Measurements from ENCODE around the gene VAT1L.

Gene VAT1L

GRCh38 chr16:77874347-77874746 is 86.0 kb downstream of the VAT1L start:
- no peak for DNase-seq

- no peak for DNase-seq
Observed at GRCh38 chr16:77876776-77877175, 88.4 kb downstream of the VAT1L start.

DNA sequence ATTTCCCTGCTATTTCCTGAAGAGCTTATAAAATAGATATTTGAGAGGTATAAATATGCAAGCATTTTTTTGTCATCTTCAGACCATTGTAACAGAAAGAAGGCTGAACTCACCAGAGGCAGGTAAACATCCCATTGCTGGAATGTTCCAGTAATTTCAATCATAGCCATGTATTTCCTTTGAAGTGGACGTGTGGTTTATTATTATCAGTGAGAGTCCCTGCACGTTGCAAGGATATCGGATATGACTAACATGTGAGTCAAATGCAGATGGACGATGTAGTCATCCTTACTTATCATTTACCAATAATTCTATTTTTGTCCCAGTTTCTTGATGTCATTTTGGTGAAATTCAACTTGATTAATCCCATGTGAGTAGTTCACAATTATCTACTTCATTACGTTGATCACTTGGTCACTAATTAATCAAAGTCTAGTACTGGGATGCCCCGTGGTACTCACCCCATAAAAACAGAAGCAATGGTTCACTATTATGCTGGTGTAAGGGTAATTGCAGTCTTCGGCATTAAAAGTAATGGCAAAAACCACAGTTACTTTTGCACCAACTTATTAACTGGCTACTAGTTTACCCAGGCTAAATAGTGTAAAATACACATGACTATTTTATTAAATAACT is 89.5 kb downstream of the VAT1L start:
- DNase-seq = no peak

GRCh38 chr16:77881355-77882030 is 93.1 kb downstream of the VAT1L start:
- no peak for DNase-seq

- DNase-seq = no peak
Observed at GRCh38 chr16:77882358-77882757, 94.0 kb downstream of the VAT1L start.

- no peak for DNase-seq
Observed at GRCh38 chr16:77885571-77886295, 97.4 kb downstream of the VAT1L start.

DNA sequence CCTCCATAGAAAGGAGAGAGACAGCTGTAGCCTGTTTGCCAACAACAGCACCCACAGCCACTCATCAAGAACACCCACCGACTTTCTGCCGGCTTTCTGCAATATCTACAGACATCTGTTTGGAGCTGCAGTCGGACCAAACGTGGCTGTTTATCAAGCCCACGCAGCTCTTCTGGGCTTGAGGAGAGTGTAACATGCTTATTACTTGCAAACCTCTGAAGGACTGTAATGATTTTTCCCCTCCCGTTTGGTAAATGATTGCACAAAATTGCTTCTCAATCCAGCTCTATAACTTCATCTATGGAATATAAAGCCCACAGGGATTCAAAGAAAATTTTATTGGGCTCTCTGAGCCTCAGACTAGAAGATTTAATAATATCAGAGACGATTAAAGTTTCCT is 100.5 kb downstream of the VAT1L start:
- DNase-seq = peak; percentile 23

GRCh38 chr16:77890075-77890474 is 101.7 kb downstream of the VAT1L start:
- DNase-seq = no peak

DNA sequence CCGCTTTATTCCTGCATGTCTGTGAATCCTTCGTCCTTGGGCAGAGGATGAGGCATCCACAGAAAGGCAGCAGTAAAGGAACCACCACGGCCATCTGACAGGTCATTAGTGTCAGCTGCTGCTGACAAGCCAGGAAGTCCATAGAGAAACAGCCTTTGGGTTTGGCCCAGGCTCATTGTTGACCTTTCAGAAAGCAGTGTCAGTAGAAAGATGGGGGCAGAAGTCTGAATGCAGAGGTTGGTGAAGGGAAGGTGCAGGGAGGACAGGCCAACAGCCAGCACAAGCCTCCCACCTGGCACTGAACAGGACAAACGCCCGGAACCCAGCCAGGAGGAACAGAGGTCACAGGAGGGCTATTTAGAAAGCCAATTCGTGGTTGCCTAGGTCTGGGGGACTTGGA is 105.8 kb downstream of the VAT1L start:
- DNase-seq = no peak

GRCh38 chr16:77895962-77896361 is 107.6 kb downstream of the VAT1L start:
- DNase-seq = no peak

DNA sequence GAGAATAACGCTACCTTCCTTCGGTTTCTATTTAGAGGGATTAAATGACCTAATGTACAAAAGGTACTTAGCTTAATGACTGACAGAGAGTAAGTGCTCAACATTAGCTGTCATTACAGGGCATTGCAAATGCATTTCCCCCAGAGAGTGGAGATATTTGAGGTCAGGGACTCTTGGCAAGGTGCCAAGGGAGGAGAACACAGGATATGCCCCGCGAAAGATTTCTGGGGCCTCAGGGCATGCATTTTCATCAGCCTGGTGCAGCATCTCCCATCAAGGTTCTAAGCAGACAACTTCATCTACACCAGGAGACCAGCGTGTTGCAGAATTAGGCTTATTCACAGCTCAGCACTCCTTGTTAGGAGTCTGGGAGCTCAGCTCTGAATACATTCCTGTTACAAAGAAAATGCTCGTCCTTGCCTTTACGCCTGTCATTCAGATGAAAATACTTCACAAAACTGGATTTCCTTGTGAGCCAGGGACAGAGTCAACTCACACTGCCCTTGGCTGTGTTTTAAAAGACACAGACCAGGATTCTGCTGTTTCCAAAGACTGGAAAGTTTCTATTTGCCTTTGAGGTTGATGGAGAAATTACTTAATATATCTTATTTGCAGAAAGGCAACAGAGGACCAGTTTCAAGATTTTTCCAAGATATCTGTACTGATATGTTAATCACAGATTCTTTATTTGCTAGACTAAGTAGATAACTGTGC is 108.2 kb downstream of the VAT1L start:
- DNase-seq = no peak

DNA sequence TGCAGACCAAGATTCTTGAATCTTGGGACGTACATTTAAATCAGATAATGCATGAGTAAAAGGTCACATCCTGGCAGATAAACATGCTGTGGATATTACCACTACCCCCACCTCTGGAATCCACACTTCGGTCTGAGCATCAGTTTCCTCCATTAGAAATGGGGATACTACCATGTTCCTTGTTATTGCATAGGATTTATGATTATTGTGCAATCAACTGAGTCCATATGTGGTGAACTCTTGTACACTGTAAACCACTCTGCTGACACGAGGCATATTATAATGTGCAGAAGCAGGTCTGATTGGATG is 108.7 kb downstream of the VAT1L start:
- DNase-seq = no peak

- DNase-seq = no peak
Observed at GRCh38 chr16:77897831-77898605, 109.7 kb downstream of the VAT1L start.

DNA sequence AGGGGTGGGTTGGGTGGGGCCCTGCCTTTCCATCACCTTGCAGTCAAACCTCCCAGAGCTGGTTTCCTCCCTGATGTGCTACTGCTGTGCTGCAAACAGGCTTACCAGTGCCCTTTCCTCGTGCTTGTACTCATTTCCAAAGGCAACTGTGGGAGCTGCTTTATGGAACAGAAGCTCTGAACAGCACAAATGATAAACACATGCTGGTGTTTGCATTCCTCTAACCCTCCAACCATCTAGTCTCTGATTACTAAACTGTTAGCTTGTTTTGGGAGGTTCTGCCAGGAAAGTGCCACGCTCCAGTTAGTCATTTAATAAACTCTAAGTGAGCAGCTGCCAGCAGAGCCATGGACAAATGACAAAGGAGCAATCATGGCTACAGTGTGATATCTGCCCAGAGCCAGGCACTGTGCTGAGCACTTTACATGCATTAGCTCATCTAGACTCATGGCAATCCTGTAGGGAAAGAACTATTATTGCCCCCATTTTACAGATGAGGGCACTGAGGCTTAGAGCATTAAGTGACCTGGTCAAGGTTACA is 110.4 kb downstream of the VAT1L start:
- DNase-seq = no peak

DNA sequence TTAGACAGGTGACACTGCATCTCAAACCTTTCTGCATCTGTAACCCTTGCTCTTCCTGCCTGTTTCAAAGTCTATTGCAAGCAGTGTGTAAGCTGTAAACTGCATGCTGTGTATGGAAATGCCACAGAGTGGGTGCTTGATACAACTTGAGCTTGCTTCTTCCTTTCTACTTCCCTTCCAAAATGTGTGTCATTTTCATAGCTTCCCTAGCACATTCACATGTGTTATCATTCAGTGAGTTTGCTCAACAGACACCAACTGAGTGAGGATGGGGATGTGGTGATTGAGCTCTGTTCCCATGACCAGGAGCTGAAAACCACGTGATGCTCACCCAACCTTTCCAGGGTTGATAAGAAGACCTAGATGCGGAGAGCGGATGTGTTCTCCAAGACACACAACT is 111.1 kb downstream of the VAT1L start:
- no peak for DNase-seq

GRCh38 chr16:77905374-77905920 is 117.1 kb downstream of the VAT1L start:
- DNase-seq = no peak

GRCh38 chr16:77910021-77910420 is 121.7 kb downstream of the VAT1L start:
- DNase-seq = no peak

DNA sequence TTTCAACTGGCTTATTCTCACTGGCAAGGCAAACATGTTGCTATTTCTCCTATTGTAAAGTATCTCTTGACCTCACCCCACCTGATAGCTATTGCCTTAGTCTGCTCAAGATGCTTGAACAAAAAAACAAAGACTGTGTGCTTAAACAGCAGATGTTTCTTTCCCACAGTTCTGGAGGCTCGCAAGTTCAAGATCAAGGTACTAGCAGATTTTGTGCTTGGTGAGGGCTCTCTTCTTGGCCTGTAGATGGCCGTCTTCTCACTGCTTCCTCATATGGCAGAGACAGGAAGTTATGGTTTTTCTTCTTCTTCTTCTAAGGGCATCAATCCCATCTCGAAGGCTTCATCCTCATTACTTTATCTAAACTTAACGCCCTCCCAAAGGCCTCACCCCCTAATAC is 124.3 kb downstream of the VAT1L start:
- DNase-seq = no peak

DNA sequence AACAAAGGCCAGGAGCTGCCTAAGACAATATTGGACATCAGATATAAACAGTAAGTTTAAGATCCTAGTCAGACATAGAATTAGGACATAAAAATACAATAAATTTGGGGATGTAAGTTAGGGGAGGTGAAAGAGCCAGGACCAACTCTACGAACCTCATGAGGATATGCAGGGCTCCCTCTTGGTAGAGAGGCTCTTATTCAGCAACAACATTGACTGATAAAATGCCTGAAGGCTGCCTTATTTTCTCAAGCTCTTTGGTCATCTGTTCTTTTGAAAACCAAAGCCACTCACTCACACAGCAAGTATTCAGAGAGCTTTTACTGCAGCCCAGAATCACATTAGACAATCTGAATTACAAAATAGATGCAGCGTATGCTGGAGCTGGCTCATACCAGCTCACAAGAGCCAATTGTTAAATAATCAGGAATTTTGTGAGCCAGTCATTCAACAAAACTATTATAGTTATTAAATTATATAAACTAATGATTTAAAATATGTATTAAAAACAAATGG is 125.4 kb downstream of the VAT1L start:
- no peak for DNase-seq

GRCh38 chr16:77916111-77916510 is 127.7 kb downstream of the VAT1L start:
- DNase-seq = no peak

DNA sequence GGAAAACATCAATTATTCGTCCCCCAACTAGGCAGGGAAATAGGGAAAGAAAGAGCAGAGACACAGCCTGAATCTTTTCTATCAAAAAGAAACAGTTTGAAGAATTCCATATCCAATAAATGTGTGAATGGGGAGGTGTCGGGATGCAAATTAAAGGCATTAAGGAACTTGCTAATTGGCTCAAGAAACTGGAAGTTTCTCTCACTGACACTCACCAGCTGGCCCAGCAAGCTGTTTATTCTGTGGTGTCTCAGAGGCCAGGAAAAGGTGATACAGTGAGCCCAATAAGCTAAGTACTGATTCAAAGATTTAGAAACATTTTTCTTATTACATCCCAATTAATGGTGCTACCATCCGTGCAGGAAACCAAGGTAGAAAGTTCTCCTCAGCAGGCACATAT is 129.6 kb downstream of the VAT1L start:
- DNase-seq = no peak
